K562 (cell line): ENCODE results near the gene TMC1.

Experiments
- CTCF ChIP-seq, 3 experiments: IDR thresholded peaks in 2 of 3; conservative IDR thresholded peaks in 1 of 3; 2 replicates each; pipeline ENCODE4 v1.5.1; 2011 to 2012; ENCODE audit warnings: low read length in 3 of 3, mild to moderate bottlenecking in 3 of 3, control low read depth in 2 of 3, improper control_type of control experiment in 1 of 3, inconsistent platforms in 1 of 3, low read depth in 1 of 3, mixed read lengths in 1 of 3, moderate library complexity in 1 of 3; ENCODE audit not compliant: insufficient read depth in 2 of 3
- EZH2 ChIP-seq: IDR thresholded peaks from 2 replicates; pipeline ENCODE4 v1.6.1; 2012; ENCODE audit warnings: low read depth, mild to moderate bottlenecking, inconsistent platforms, low read length, borderline replicate concordance
- MEF2D ChIP-seq: conservative IDR thresholded peaks from 2 replicates; pipeline ENCODE4 v1.6.1; 2016; ENCODE audit warnings: low read depth, missing genetic modification characterization, missing compliant biosample characterization
- MXI1 ChIP-seq: IDR thresholded peaks from 2 replicates; pipeline ENCODE4 v1.6.1; 2011; ENCODE audit warnings: low read depth, mild to moderate bottlenecking, improper control_type of control experiment, low read length
- POLR2G ChIP-seq: fragments of 200-400 bp; formaldehyde crosslinking; IDR thresholded peaks from 2 replicates; pipeline ENCODE4 v1.6.1; 2017; ENCODE audit warnings: low read depth, mild to moderate bottlenecking, antibody characterized with exemption, low read length, moderate library complexity
- SRSF1 ChIP-seq: fragments of 200-400 bp; formaldehyde crosslinking; IDR thresholded peaks from 2 replicates; pipeline ENCODE4 v1.6.1; 2017; ENCODE audit warnings: mild to moderate bottlenecking, low read depth, low read length, moderate library complexity
- USF2 ChIP-seq: sonication (generic); formaldehyde crosslinking; IDR thresholded peaks from 2 replicates; pipeline ENCODE4 v1.5.0; 2020; ENCODE audit warnings: missing genetic modification reagents
- ZNF140 ChIP-seq: fragments of 250-450 bp; sonication (Bioruptor Pico); IDR thresholded peaks from 2 replicates; pipeline ENCODE4 v1.8.0; 2021; ENCODE audit warnings: moderate library complexity, mild to moderate bottlenecking, inconsistent platforms

- TF ChIP-seq USF2 (CRISPR knock-in tag), result no peak
- TF ChIP-seq SRSF1, result no peak
- TF ChIP-seq CTCF (IDR thresholded peaks at IDR 0.05 in 2 of 3, conservative IDR thresholded peaks at IDR 0.05 in 1 of 3; ENCODE audit: insufficient read depth in 2 of 3, low read depth in 1 of 3, low read length in 3 of 3), result no peak
- TF ChIP-seq EZH2, result no peak
- TF ChIP-seq ZNF140 (CRISPR knock-in tag), result no peak
- no peak for TF ChIP-seq MEF2D (tag)
- no peak for TF ChIP-seq POLR2G
- TF ChIP-seq MXI1, result no peak
Measured at GRCh38 chr9:72509635-72510034, 11.8 kb upstream of the TMC1 start.
